ENCODE results near the gene ZNF69.
"Not testable (repeated sequence)": the region's sequence is repeated elsewhere in the genome, so short reads cannot be mapped to it uniquely, and the experiment has no call there.

Gene ZNF69

DNA sequence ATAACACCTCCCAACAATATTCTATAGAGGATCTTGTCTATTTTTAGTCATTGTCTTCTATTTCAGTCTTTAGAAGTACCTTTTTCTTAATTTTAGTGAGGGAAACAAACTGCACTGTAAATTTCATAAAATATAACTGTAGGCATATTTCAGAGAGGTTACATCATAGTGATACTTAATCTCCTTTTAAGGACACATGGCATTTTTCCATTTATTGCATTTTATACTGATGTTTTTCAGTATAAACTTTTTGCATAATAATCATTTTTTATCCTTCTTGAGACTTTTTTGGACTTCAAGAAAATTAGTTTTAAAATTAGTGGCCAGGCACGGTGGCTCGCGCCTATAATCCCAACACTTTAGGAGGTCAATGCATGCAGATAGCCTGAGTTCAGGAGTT lies 43.9 kb downstream of the ZNF69 start:
- Histone ChIP-seq H3K4me1 (ENCODE audit: control insufficient read depth, insufficient read depth, low read length) (no peaks in the 10 kb centered on the region), H3K9me3 (ENCODE audit: control insufficient read depth in 2 of 2, low read length in 2 of 2) (no peaks in the 10 kb centered on the region), H3K4me3 (ENCODE audit: low read length in 2 of 2) (no peak overlapping the region), H3K27me3 (ENCODE audit: control insufficient read depth in 1 of 2, insufficient read depth in 2 of 2, low read length in 2 of 2) (no peaks in the 10 kb centered on the region), H3K9ac (ENCODE audit: low read length in 2 of 2) (no peak overlapping the region), H3K36me3 (ENCODE audit: control insufficient read depth in 2 of 2, insufficient read depth in 2 of 2, low read length in 2 of 2) (no peaks in the 10 kb centered on the region), H3K27ac (ENCODE audit: low read length) (no peak overlapping the region)

DNA sequence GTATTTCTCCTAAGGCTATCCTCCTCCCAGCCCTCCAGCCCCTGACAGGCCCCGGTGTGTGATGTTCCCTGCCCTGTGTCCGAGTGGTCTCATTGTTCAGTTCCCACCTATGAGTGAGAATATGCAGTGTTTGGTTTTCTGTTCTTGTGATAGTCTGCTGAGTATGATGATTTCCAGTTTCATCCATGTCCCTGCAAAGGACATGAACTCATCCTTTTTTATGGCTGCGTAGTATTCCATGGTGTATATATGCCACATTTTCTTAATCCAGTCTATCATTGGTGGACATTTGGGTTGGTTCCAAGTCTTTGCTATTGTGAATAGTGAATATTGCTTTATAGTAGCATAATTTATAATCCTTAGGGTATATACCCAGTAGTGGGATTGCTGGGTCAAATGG lies 48.2 kb downstream of the ZNF69 start:
- H3K4me3 ChIP-seq (ENCODE audit: low read length in 2 of 2); H3K4me1 ChIP-seq (ENCODE audit: control insufficient read depth, insufficient read depth, low read length); H3K9ac ChIP-seq (ENCODE audit: low read length in 2 of 2); H3K27me3 ChIP-seq (ENCODE audit: control insufficient read depth in 1 of 2, insufficient read depth in 2 of 2, low read length in 2 of 2); H3K27ac ChIP-seq (ENCODE audit: low read length); H3K36me3 ChIP-seq (ENCODE audit: control insufficient read depth in 2 of 2, insufficient read depth in 2 of 2, low read length in 2 of 2); H3K9me3 ChIP-seq (ENCODE audit: control insufficient read depth in 2 of 2, low read length in 2 of 2): not testable (repeated sequence)

DNA sequence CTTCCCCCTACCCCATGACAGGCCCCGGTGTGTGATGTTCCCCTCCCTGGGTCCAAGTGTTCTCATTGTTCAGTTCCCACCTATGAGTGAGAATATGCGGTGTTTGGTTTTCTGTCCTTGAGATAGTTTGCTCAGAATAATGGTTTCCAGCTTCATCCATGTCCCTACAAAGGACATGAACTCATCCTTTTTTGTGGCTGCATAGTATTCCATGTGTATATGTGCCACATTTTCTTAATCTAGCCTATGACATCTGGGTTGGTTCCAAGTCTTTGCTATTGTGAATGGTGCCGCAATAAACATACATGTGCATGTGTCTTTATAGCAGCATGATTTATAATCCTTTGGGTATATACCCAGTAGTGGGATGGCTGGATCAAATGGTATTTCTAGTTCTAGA lies 50.8 kb downstream of the ZNF69 start:
- peaks cover 5 to 12% of the 10 kb centered on the region in 2 donors for H3K9me3 ChIP-seq (ENCODE audit: control insufficient read depth in 2 of 2, low read length in 2 of 2)
- H3K4me1 ChIP-seq (ENCODE audit: control insufficient read depth, insufficient read depth, low read length); H3K9ac ChIP-seq (ENCODE audit: low read length in 2 of 2); H3K27ac ChIP-seq (ENCODE audit: low read length); H3K27me3 ChIP-seq (ENCODE audit: control insufficient read depth in 1 of 2, insufficient read depth in 2 of 2, low read length in 2 of 2); H3K4me3 ChIP-seq (ENCODE audit: low read length in 2 of 2); H3K36me3 ChIP-seq (ENCODE audit: control insufficient read depth in 2 of 2, insufficient read depth in 2 of 2, low read length in 2 of 2): not testable (repeated sequence)

DNA sequence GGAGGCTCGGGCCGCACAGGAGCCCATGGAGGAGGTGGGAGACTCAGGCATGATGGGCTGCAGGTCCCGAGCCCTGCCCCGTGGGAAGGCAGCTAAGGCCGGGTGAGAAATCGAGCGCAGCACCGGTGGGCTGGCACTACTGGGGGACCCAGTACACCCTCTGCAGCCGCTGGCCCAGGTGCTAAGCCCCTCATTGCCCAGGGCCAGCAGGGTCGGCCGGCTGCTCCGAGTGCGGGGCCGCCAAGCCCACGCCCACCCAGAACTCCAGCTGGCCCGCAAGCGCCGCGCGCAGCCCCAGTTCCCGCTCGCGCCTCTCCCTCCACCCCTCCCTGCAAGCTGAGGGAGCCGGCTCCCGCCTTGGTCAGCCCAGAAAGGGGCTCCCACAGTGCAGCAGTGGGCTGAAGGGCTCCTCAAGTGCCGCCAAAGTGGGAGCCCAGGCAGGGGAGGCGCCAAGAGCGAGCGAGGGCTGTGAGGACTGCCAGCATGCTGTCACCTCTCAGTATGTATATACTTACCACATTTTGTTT lies 53.8 kb downstream of the ZNF69 start:
- H3K36me3 ChIP-seq (ENCODE audit: control insufficient read depth in 2 of 2, insufficient read depth in 2 of 2, low read length in 2 of 2), result peaks cover 6 to 10% of the 10 kb centered on the region in 2 donors

DNA sequence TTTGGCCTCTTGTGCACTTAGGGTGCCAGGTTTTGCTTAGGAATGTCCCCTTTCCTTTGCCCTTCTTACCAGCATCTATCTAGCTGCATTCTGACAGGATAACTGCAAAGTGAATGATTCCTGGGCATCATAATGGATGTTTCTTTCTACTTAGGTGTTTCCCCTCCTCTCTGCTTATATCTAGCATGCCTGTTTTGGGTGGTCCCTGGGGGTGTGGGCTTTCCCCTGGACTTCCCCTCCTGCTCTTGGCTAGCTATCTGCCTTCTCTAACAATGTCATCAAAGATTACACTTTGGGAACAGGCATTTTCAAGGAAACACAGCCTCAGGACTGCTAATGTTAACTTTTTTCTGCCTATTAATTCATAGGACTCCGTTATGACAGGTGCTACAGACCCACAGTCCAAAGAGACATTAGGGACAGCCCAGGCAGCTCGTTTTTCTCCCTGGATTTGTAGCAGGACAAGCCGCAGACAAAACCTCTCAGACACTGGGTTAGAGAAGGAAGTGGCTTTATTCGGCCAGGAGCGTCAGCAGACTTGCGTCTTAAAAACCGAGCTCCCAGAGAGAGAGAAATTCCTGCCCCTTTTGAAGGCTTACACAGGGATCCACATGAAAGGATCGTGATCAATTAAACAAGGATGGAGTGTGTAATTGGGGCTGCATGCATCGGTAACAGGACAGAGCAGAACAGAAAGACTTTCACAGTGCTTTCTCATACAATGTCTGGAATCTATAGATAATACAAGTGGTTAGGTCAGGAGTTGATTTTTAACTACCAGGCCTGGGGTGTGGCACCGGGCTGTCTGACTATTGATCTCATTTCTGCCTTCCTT lies 54.6 kb downstream of the ZNF69 start:
- no peaks in the 10 kb centered on the region for H3K27me3 ChIP-seq (ENCODE audit: control insufficient read depth in 1 of 2, insufficient read depth in 2 of 2, low read length in 2 of 2)
- H3K9ac ChIP-seq (ENCODE audit: low read length in 2 of 2), result no peak overlapping the region
- H3K36me3 ChIP-seq (ENCODE audit: control insufficient read depth in 2 of 2, insufficient read depth in 2 of 2, low read length in 2 of 2), result peaks cover 10 to 14% of the 10 kb centered on the region in 2 donors
- H3K27ac ChIP-seq (ENCODE audit: low read length), result no peak overlapping the region
- no peak overlapping the region for H3K4me3 ChIP-seq (ENCODE audit: low read length in 2 of 2)
- no peaks in the 10 kb centered on the region for H3K4me1 ChIP-seq (ENCODE audit: control insufficient read depth, insufficient read depth, low read length)
- H3K9me3 ChIP-seq (ENCODE audit: control insufficient read depth in 2 of 2, low read length in 2 of 2), result peaks cover 36 to 42% of the 10 kb centered on the region in 2 donors

More for the DNA sequence above, 53.8 kb downstream of the ZNF69 start:
- not testable (repeated sequence) for H3K4me1 ChIP-seq (ENCODE audit: control insufficient read depth, insufficient read depth, low read length); H3K27ac ChIP-seq (ENCODE audit: low read length); H3K27me3 ChIP-seq (ENCODE audit: control insufficient read depth in 1 of 2, insufficient read depth in 2 of 2, low read length in 2 of 2); H3K4me3 ChIP-seq (ENCODE audit: low read length in 2 of 2); H3K9ac ChIP-seq (ENCODE audit: low read length in 2 of 2)
- peaks cover 32 to 34% of the 10 kb centered on the region in 2 donors for H3K9me3 ChIP-seq (ENCODE audit: control insufficient read depth in 2 of 2, low read length in 2 of 2)

DNA sequence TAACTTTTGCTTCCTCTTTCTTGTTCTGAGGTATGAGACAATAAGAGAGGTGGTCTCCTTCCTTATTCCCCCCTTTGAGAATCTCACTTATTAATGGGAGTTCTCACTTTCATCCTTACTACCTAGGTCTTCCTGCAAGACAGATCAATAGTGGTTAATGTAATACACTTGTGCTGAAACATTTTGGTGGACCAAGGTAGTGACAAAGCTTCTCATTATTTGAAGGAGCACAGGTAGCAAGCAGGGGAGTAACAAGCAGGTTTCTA lies 55.2 kb downstream of the ZNF69 start:
- Histone ChIP-seq H3K4me1 (ENCODE audit: control insufficient read depth, insufficient read depth, low read length) (no peaks in the 10 kb centered on the region), H3K36me3 (ENCODE audit: control insufficient read depth in 2 of 2, insufficient read depth in 2 of 2, low read length in 2 of 2) (peaks cover 16 to 20% of the 10 kb centered on the region in 2 donors), H3K9me3 (ENCODE audit: control insufficient read depth in 2 of 2, low read length in 2 of 2) (peaks cover 36 to 46% of the 10 kb centered on the region in 2 donors), H3K4me3 (ENCODE audit: low read length in 2 of 2) (no peak overlapping the region), H3K27ac (ENCODE audit: low read length) (no peak overlapping the region), H3K9ac (ENCODE audit: low read length in 2 of 2) (no peak overlapping the region), H3K27me3 (ENCODE audit: control insufficient read depth in 1 of 2, insufficient read depth in 2 of 2, low read length in 2 of 2) (no peaks in the 10 kb centered on the region)

DNA sequence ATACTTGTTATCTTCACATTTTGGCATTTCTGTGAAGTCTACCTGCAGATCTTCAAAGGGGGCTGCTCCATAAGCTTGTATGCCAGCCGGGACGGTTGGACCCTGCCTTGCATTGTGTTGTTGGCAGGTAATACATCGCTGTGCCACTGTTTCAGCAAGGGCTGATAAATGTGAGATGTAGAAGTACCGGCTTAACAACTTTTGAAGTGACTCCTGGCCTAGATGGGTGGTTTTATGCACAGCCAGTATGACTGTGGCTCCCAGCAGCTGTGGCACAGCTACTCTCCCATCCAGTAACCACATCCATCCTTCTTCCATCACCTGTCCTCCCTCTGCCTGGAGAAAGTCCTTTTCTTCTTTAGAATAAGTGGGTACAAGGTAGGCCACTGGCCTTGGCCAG lies 57.1 kb downstream of the ZNF69 start:
- H3K9me3 ChIP-seq (ENCODE audit: control insufficient read depth in 2 of 2, low read length in 2 of 2), result peaks cover 51 to 62% of the 10 kb centered on the region in 2 donors
- peaks cover 34 to 39% of the 10 kb centered on the region in 2 donors for H3K36me3 ChIP-seq (ENCODE audit: control insufficient read depth in 2 of 2, insufficient read depth in 2 of 2, low read length in 2 of 2)
- H3K9ac ChIP-seq (ENCODE audit: low read length in 2 of 2), result no peak overlapping the region
- no peak overlapping the region for H3K27ac ChIP-seq (ENCODE audit: low read length)
- no peak overlapping the region for H3K4me3 ChIP-seq (ENCODE audit: low read length in 2 of 2)
- H3K4me1 ChIP-seq (ENCODE audit: control insufficient read depth, insufficient read depth, low read length), result no peaks in the 10 kb centered on the region
- no peaks in the 10 kb centered on the region for H3K27me3 ChIP-seq (ENCODE audit: control insufficient read depth in 1 of 2, insufficient read depth in 2 of 2, low read length in 2 of 2)

DNA sequence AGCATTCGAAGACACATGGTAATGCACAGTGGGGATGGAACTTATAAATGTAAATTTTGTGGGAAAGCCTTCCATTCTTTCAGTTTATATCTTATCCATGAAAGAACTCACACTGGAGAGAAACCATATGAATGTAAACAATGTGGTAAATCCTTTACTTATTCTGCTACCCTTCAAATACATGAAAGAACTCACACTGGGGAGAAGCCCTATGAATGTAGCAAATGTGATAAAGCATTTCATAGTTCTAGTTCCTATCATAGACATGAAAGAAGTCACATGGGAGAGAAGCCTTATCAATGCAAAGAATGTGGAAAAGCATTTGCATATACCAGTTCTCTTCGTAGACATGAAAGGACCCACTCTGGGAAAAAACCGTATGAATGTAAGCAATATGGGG lies 61.1 kb downstream of the ZNF69 start:
- H3K27ac ChIP-seq (ENCODE audit: low read length), result no peak overlapping the region
- H3K36me3 ChIP-seq (ENCODE audit: control insufficient read depth in 2 of 2, insufficient read depth in 2 of 2, low read length in 2 of 2), result peaks cover 41 to 45% of the 10 kb centered on the region in 2 donors
- peak overlapping the region in 1 of 2 donors; percentile 51 for H3K4me3 ChIP-seq (ENCODE audit: low read length in 2 of 2)
- no peak overlapping the region for H3K9ac ChIP-seq (ENCODE audit: low read length in 2 of 2)
- H3K4me1 ChIP-seq (ENCODE audit: control insufficient read depth, insufficient read depth, low read length), result no peaks in the 10 kb centered on the region
- peaks cover 62 to 70% of the 10 kb centered on the region in 2 donors for H3K9me3 ChIP-seq (ENCODE audit: control insufficient read depth in 2 of 2, low read length in 2 of 2)
- no peaks in the 10 kb centered on the region for H3K27me3 ChIP-seq (ENCODE audit: control insufficient read depth in 1 of 2, insufficient read depth in 2 of 2, low read length in 2 of 2)

DNA sequence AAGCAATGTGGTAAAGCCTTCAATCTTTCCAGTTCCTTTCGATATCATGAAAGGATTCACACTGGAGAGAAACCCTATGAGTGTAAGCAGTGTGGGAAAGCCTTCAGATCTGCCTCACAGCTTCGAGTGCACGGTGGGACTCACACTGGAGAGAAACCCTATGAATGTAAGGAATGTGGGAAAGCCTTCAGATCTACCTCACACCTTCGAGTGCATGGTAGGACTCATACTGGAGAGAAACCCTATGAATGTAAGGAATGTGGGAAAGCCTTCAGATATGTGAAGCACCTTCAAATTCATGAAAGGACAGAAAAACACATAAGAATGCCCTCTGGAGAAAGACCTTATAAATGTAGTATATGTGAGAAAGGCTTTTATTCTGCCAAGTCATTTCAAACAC lies 61.6 kb downstream of the ZNF69 start:
- Histone ChIP-seq H3K4me1 (ENCODE audit: control insufficient read depth, insufficient read depth, low read length) (no peaks in the 10 kb centered on the region), H3K4me3 (ENCODE audit: low read length in 2 of 2) (peak overlapping the region; percentile 3 to 51), H3K27me3 (ENCODE audit: control insufficient read depth in 1 of 2, insufficient read depth in 2 of 2, low read length in 2 of 2) (no peaks in the 10 kb centered on the region), H3K27ac (ENCODE audit: low read length) (no peak overlapping the region), H3K9me3 (ENCODE audit: control insufficient read depth in 2 of 2, low read length in 2 of 2) (peaks cover 59 to 65% of the 10 kb centered on the region in 2 donors), H3K9ac (ENCODE audit: low read length in 2 of 2) (no peak overlapping the region), H3K36me3 (ENCODE audit: control insufficient read depth in 2 of 2, insufficient read depth in 2 of 2, low read length in 2 of 2) (peaks cover 41 to 45% of the 10 kb centered on the region in 2 donors)

DNA sequence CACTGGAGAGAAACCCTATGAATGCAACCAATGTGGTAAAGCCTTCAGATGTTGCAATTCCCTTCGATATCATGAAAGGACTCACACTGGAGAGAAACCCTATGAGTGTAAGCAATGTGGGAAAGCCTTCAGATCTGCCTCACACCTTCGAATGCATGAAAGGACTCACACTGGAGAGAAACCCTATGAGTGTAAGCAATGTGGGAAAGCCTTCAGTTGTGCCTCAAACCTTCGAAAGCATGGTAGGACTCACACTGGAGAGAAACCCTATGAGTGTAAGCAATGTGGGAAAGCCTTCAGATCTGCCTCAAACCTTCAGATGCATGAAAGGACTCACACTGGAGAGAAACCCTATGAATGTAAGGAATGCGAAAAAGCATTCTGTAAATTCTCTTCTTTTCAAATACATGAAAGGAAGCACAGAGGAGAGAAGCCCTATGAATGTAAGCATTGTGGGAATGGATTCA lies 62.1 kb downstream of the ZNF69 start:
- not testable (repeated sequence) for H3K27me3 ChIP-seq (ENCODE audit: control insufficient read depth in 1 of 2, insufficient read depth in 2 of 2, low read length in 2 of 2); H3K4me1 ChIP-seq (ENCODE audit: control insufficient read depth, insufficient read depth, low read length); H3K27ac ChIP-seq (ENCODE audit: low read length); H3K9ac ChIP-seq (ENCODE audit: low read length in 2 of 2)
- Histone ChIP-seq H3K9me3 (ENCODE audit: control insufficient read depth in 2 of 2, low read length in 2 of 2) (peaks cover 54 to 61% of the 10 kb centered on the region in 2 donors), H3K36me3 (ENCODE audit: control insufficient read depth in 2 of 2, insufficient read depth in 2 of 2, low read length in 2 of 2) (peaks cover 38 to 41% of the 10 kb centered on the region in 2 donors), H3K4me3 (ENCODE audit: low read length in 2 of 2) (peak overlapping the region; percentile 0 to 51)

DNA sequence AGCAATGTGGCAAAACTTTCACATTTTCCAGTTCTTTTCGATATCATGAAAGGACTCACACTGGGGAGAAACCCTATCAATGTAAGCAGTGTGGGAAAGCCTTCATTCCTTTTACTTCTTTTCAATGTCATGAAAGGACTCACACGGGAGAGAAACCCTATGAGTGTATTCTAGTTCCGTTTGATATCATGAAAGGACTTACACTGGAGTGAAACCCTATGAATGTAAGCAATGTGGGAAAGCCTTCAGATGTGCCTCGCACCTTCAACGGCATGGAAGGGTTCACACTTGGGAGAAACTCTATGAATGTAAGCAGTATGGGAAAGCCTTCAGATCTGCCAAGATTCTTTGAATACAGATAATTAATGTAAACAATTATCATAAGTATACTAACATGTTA lies 62.7 kb downstream of the ZNF69 start:
- no peaks in the 10 kb centered on the region for H3K4me1 ChIP-seq (ENCODE audit: control insufficient read depth, insufficient read depth, low read length)
- peaks cover 48 to 54% of the 10 kb centered on the region in 2 donors for H3K9me3 ChIP-seq (ENCODE audit: control insufficient read depth in 2 of 2, low read length in 2 of 2)
- no peaks in the 10 kb centered on the region for H3K27me3 ChIP-seq (ENCODE audit: control insufficient read depth in 1 of 2, insufficient read depth in 2 of 2, low read length in 2 of 2)
- no peak overlapping the region for H3K9ac ChIP-seq (ENCODE audit: low read length in 2 of 2)
- no peak overlapping the region for H3K27ac ChIP-seq (ENCODE audit: low read length)
- peak overlapping the region in 1 of 2 donors; percentile 51 for H3K4me3 ChIP-seq (ENCODE audit: low read length in 2 of 2)
- H3K36me3 ChIP-seq (ENCODE audit: control insufficient read depth in 2 of 2, insufficient read depth in 2 of 2, low read length in 2 of 2), result peaks cover 38 to 39% of the 10 kb centered on the region in 2 donors
